Smooth muscle cell (in vitro differentiated cells): ENCODE results near the gene SGTA. TPM values are rescaled to one million over a fixed set of nuclear protein-coding genes. Genes with fewer than 3 reads are reported as not detected.

Experiments used
- DNase-seq: peaks from one replicate; lab custom pipeline; 2025; ENCODE audit not compliant: unreplicated experiment; lab: John Stamatoyannopoulos, UW
- H2AFZ ChIP-seq: fragments of 200-600 bp; sonication (generic); 2 replicates; pipeline ENCODE4 v1.6.0; 2016; ENCODE audit warnings: antibody characterized with exemption, low read depth, mild to moderate bottlenecking
- H3F3A ChIP-seq: fragments of 200-600 bp; sonication (generic); 2 replicates; pipeline ENCODE4 v1.6.0; 2017; ENCODE audit warnings: antibody characterized with exemption, low read depth
- H3K27ac ChIP-seq: fragments of 200-600 bp; sonication (generic); 2 replicates; pipeline ENCODE4 v1.5.1; 2016; ENCODE audit warnings: low read depth, mild to moderate bottlenecking
- H3K27me3 ChIP-seq: fragments of 200-600 bp; sonication (generic); 2 replicates; pipeline ENCODE4 v1.6.1; 2016; ENCODE audit warnings: low read depth, mild to moderate bottlenecking
- H3K36me3 ChIP-seq: fragments of 200-600 bp; sonication (generic); 2 replicates; pipeline ENCODE4 v1.5.1; 2016; ENCODE audit warnings: low read depth
- H3K4me1 ChIP-seq: fragments of 200-600 bp; sonication (generic); 2 replicates; pipeline ENCODE4 v1.5.1; 2016; ENCODE audit warnings: low read depth
- H3K4me2 ChIP-seq: fragments of 200-600 bp; sonication (generic); 2 replicates; pipeline ENCODE4 v1.6.0; 2016; ENCODE audit warnings: mild to moderate bottlenecking
- H3K4me3 ChIP-seq: fragments of 200-600 bp; sonication (generic); 2 replicates; pipeline ENCODE4 v1.5.1; 2016; ENCODE audit warnings: mild to moderate bottlenecking
- H3K79me2 ChIP-seq: fragments of 200-600 bp; sonication (generic); 2 replicates; pipeline ENCODE4 v1.6.0; 2016; ENCODE audit warnings: low read depth, mild to moderate bottlenecking
- H3K9ac ChIP-seq: fragments of 200-600 bp; sonication (generic); 2 replicates; pipeline ENCODE4 v1.6.0; 2016; ENCODE audit warnings: low read depth
- H3K9me3 ChIP-seq: fragments of 200-600 bp; sonication (generic); replicated peaks from 2 replicates; pipeline ENCODE4 v1.5.1; 2016; ENCODE audit warnings: low read depth
- H4K20me1 ChIP-seq: fragments of 200-600 bp; sonication (generic); 2 replicates; pipeline ENCODE4 v1.6.0; 2016; ENCODE audit warnings: low read depth
- WGBS: methylation state at CpG from one replicate; pipeline ENCODE4 v1.1.7; 2016; ENCODE audit warnings: low lambda C conversion rate; 5-methylcytosine and 5-hydroxymethylcytosine counted together
- polyA plus RNA-seq: library from polyadenylated mRNA; unstranded; fragments of >200 nt; fragmentation: Nextera tagmentation; extraction: Ambion mirVana; gene quantifications from 2 replicates; pipeline ENCODE4 v1.2.1, GENCODE V29; 2016
- total RNA-seq: library from RNA; depleted of rRNA; stranded (reverse); fragments of >200 nt; gene quantifications from 2 replicates; pipeline ENCODE4 v1.2.3, GENCODE V29; 2014
- TF ChIP-seq, protein P1 (sequence below): fragments of 200-600 bp; sonication (generic); IDR thresholded peaks from 2 replicates; pipeline ENCODE4 v1.5.1; 2017; ENCODE audit warnings: borderline replicate concordance, mild to moderate bottlenecking, antibody characterized with exemption; ENCODE audit not compliant: insufficient read depth, poor library complexity, severe bottlenecking

SGTA gene
- total and polyA plus RNA-seq, 2 experiments from 2014 or later, result 34.4 to 71.2 TPM

DNA sequence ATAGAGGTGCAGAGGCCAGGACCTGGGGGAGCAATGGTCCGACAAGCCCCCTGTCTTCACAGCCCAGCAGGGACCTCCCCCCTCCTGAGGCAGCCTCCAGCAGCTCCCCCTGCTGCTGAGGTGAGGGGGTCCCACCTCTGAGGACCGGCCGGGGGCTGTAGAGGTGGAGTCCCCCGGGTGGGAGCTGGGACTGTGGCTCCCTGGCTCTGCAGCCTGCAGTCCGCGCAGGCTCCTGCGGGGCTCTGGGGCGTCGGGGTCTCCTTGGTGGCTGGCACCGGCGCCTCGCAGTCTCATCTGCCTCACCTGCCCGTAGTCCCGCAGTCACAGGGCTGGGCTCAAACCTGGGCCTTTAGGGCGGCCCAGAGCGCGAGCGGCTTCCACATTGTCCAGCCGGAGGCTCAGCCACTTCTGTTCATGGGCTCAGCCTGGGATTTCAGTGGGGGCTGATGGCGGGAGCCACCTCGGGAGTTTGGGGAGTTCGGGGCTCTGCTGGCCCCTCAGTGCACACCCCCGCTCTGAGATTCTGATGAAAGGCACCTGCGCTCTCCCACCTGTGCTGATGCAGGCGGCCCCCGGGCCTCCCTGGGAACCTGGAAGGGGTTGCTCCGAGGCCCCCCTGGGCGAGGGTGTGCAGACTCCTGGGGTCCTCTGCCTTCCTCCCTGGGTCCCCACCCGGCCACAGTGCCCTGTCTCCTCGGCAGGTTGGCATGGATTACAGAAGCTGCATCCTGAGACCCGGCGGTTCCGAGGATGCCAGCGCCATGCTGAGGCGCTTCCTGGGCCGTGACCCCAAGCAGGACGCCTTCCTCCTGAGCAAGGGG is 29.6 kb upstream of the SGTA start:
- DNase-seq, result no peak
- peak overlapping the region; percentile 51 for H3K9ac ChIP-seq
- no peaks in the 10 kb centered on the region for H3F3A ChIP-seq
- H3K9me3 ChIP-seq, result no peaks in the 10 kb centered on the region
- no peaks in the 10 kb centered on the region for H4K20me1 ChIP-seq
- H3K36me3 ChIP-seq, result no peaks in the 10 kb centered on the region
- H3K79me2 ChIP-seq, result no peaks in the 10 kb centered on the region
- H3K4me1 ChIP-seq, result no peaks in the 10 kb centered on the region
- no peak overlapping the region for H3K4me3 ChIP-seq
- TF ChIP-seq, protein P1, sequence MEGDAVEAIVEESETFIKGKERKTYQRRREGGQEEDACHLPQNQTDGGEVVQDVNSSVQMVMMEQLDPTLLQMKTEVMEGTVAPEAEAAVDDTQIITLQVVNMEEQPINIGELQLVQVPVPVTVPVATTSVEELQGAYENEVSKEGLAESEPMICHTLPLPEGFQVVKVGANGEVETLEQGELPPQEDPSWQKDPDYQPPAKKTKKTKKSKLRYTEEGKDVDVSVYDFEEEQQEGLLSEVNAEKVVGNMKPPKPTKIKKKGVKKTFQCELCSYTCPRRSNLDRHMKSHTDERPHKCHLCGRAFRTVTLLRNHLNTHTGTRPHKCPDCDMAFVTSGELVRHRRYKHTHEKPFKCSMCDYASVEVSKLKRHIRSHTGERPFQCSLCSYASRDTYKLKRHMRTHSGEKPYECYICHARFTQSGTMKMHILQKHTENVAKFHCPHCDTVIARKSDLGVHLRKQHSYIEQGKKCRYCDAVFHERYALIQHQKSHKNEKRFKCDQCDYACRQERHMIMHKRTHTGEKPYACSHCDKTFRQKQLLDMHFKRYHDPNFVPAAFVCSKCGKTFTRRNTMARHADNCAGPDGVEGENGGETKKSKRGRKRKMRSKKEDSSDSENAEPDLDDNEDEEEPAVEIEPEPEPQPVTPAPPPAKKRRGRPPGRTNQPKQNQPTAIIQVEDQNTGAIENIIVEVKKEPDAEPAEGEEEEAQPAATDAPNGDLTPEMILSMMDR, result no peak
- no peak overlapping the region for H2AFZ ChIP-seq
- H3K27me3 ChIP-seq, result no peaks in the 10 kb centered on the region
- H3K27ac ChIP-seq, result peak overlapping the region; percentile 80
- 96% methylated on average over 36 of the region's 37 CpGs for WGBS
- no peak overlapping the region for H3K4me2 ChIP-seq

DNA sequence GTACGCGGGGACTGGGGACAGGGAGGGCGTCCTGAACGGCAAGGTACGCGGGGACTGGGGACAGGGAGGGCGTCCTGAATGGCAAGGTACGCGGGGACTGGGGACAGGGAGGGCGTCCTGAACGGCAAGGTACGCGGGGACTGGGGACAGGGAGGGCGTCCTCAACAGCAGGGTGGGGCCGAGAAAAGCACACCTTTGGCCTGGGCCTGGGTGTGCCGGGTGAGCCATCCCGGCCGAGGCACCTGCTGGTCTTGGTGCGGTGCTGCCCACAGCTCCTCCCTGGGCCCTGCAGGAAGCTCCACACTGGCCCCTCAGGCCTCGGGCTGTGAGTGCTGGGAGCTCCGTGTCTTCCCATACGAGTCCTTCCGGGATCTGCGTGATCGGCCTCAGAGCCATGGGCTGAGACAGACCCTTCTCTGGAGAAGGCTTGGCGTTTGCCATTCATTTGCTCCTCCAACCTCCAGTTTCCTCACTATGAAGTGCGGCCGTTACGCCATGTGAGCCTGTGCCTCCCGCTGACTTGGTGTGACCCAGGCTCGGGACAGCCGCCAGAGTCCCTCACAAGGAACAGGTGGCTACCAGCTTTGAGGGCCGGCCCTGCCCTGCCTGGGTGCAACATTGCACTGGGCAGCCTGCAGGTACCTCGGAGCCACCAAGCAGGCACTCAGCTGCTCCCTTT is 28.8 kb upstream of the SGTA start:
- DNase-seq, result no peak
- Histone ChIP-seq H3K4me1 (no peaks in the 10 kb centered on the region), H3F3A (no peaks in the 10 kb centered on the region), H2AFZ (no peak overlapping the region), H3K27ac (no peak overlapping the region), H3K27me3 (no peaks in the 10 kb centered on the region), H4K20me1 (no peaks in the 10 kb centered on the region), H3K79me2 (no peaks in the 10 kb centered on the region), H3K4me3 (no peak overlapping the region), H3K36me3 (no peaks in the 10 kb centered on the region), H3K4me2 (no peak overlapping the region), H3K9me3 (no peaks in the 10 kb centered on the region), H3K9ac (no peak overlapping the region)
- 96% methylated on average over 30 of the region's 34 CpGs for WGBS
- TF ChIP-seq, protein P1, result no peak

DNA sequence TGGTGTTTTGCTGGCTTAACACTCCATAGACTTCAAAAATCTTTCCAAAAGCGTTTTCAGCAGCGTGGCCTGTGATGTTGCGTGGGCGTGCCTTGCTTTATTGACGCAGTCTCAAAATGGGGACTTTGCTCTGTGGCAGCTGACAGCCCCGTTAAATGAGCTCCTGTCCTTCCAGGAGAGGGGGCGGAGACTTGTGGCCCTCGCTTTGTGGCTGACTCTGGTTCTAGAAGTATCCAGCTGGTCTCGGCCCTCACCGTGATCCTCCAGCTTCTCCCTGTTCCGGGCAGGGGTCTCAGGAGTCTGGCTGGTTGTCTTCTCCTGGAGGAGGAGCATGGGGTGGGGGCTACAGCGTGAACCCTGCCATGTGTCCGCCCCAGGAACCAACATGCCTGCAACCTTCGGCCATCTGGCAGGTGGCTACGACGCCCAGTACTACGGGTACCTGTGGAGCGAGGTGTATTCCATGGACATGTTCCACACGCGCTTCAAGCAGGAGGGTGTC is 28.2 kb upstream of the SGTA start:
- Histone ChIP-seq H3K9me3 (no peaks in the 10 kb centered on the region), H3K27ac (no peak overlapping the region), H3K4me1 (no peaks in the 10 kb centered on the region), H4K20me1 (no peaks in the 10 kb centered on the region), H3K4me3 (no peak overlapping the region), H3K79me2 (no peaks in the 10 kb centered on the region), H3F3A (no peaks in the 10 kb centered on the region), H3K27me3 (no peaks in the 10 kb centered on the region), H2AFZ (no peak overlapping the region), H3K4me2 (no peak overlapping the region), H3K9ac (no peak overlapping the region), H3K36me3 (no peaks in the 10 kb centered on the region)
- TF ChIP-seq, protein P1, result no peak
- DNase-seq, result no peak
- WGBS, result 94% methylated on average over 18 of the region's 20 CpGs
